ENCODE measurements around the gene TMEM254.

GRCh38 chr10:80041162-80041561 lies 37.3 kb upstream of the TMEM254 start:
- TF ChIP-seq POLR2A (IDR thresholded peaks at IDR 0.05) (no peak), CTCF (IDR thresholded peaks at IDR 0.05) (no peak), POLR2AphosphoS5 (IDR thresholded peaks at IDR 0.05) (no peak)

Measured in prostate gland (tissue), 2 donors.